H54 (cell line): ENCODE measurements around the gene HSD17B1.

Source experiments
- DNase-seq: peaks from one replicate; pipeline ENCODE4 v3.0.0; 2011; ENCODE audit warnings: low spot score, mixed read lengths; ENCODE audit not compliant: insufficient read length
- FAIRE-seq: peaks from 3 replicates; lab custom pipeline; 2011; peaks lifted over from hg19 to GRCh38; lab: Jason Lieb, UNC
- POLR2A ChIP-seq: IDR thresholded peaks from 2 replicates; pipeline ENCODE4 v1.6.1; 2011; ENCODE audit warnings: low read depth, mild to moderate bottlenecking, low read length

The HSD17B1 gene

DNA sequence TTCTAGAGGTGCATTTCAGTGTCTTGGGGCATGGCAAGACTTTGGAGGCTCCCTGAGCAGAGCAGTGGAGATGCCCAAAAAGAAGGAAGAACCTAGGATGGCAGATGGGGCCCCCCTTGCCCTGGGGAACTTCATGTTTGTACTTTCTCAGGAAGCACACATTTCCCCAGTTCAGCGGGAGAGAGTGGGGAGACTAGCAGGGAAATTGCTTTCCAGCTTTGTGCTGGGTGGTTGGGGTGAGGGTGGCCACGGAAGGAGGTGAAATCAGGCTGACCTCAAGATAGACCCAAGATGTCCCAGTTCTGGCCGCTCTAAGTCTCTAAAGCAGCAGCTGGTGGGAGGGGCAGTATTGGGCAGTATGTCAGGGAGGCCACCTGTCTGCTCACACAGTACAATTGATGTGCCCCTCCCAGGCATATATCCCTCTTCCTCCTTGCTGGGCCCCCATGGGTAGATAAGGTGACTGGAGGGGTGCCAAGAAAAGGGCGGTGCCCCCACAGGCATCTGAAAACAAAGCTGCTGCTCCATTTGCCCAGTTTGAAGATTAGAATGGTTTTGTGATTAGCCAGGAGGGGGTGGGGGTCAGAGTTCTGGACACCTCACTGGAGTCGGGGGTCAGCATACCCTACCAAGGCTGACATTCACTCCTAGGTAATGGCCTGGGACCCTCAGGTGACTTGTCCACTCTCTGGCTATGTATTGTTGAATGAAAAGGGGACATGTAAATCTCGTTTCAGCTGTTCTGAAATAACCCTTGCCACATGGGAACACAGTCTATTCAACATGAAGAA, 33.8 kb upstream of the HSD17B1 start:
- TF ChIP-seq POLR2A = no peak; the same call in 1 of the 2 replicates
- FAIRE-seq = no peak
- DNase-seq = no peak

DNA sequence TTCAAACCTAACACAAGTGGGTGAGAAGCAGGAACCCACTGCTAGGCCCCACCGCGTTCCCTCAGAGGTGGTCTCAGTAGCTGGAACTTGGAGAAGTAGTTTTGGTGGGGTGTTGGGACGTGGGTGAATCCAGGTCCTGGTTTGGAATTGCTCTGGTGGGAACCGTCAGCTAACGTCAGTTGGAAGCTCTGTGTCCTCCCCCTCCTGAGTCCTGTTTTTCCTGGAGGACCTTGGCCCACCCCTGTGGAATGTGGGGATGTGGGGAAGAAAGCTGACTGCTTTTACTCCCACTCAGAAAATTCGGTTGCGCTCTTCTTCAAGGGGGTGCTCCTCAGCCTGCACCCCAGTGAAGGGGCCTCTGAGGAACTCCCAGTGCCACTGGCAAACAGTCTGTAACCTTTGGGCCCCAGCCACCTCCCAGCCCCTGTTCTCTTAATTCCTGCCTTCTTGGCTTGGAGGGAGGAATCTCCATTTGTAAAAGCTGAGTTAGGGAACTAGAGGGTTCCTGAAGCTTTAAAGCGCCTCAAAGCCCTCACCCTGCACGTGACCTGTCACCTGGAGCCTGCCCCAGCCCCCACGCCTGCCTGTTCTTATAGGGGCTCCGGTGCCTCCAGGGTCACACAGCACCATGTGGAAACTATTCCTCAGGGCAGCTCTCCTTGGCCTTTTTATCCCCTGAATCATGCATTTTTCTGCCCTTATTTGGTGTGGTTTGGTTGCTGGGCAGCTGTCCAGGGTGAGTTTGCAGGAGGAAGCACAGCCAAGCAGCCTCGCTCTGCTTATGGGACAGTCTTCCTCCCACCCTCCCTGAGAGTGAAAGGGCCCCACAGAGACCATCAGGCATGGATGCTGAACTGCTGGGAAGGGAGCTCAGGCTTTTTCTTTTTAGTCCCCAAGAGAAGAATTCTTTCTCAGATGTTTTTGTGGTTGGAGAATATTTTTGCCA, 32.9 kb upstream of the HSD17B1 start:
- DNase-seq (peak; percentile 83), FAIRE-seq (peak; percentile 27)
- no peak for TF ChIP-seq POLR2A

DNA sequence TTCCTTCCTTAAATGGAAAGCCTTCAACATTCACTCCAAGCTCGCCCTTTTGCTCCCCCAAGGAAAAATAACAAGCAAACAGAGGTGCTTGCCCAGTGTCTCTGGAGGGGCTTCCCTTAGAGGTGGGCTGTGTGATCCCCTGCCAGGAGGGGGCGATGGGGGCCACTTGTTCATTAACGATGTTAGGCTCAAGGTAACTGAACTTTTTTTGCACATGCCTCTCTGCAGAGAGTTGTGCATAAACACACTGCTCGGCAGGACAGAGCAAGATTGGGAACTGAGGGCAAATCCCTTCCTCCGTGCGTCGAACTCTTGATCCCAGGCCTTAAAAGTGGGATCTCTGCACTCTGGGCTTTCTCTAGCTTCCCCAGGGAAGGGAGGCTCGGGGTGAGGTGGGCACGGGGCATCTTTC, 32.2 kb upstream of the HSD17B1 start:
- DNase-seq = no peak

DNA sequence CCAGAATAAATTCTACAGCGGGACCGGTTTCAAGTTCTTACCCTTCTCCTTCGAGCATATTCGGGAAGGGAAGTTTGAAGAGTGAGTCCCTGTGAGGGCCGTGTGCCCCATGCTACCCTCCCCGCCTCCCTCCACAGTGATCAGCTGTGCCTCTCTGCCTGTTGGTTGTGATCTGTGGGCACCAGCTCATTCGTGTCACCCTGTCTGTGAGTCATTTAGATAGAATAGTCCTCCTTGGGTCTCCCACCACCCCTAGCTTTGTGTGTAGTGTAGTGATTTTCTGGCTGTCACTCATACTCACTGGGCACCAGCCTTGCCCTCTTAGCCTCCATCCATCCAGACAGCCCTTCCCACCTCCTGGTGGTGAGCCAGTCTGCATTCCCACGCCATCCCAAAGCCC, 31.7 kb upstream of the HSD17B1 start:
- no peak for TF ChIP-seq POLR2A
- FAIRE-seq (no peak), DNase-seq (no peak)

More for the DNA sequence above, 32.2 kb upstream of the HSD17B1 start:
- TF ChIP-seq POLR2A = no peak
- FAIRE-seq = no peak

DNA sequence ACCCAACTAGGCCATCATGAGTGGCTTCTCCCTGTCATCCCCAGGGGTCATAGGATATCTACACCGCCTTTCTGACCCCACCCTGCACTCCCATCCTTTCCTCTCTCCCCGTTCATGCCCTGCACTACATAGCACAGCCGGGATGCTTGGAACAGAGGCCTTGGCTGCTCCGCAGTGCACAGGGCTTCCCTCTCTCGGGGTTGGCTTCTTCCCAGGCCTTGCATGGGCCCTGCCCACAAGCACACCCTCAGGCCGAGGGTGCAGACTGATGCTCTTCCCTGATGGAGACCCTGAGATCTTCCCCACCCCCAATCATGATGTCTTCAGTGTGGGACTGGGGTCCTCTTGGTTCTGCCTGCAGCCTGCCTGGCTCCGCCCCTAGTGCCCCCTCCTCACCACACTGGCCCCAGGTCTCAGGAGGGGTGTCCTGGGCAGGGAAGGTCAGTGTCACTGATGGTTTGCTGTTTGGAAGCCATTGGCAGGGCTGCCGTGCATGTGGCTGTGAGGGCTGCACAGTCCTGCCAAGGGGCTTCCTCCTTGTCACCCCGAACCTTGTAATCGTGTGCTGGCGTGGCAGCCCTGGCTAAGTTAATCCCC, 31.0 kb upstream of the HSD17B1 start:
- no peak for FAIRE-seq
- no peak for DNase-seq
- no peak for TF ChIP-seq POLR2A

DNA sequence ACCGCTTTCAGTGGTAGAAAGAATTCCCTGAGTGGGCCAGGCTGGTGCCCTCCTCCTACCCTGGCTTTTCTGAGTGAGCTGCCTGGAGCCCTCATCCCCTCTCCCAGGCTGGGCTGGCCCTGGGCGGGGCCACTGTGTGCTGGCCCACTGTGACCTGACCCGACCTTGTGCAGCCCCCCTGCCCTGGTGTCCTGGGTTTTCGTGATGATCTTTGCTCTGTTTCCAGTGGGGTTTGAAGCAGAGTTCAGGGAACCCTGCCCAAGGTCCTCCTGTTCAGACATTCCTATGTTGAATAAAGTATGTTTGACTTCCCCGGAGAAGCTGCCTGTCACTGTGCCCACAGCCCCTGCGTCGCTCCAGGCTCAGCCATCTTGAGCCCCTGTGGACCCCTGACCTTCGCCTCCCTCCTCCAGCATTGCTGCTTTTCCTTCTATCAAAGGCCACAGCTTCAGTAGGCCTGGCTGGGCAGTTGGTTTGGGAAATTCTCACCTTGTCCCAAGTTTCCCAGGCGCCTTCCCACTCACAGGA, 30.4 kb upstream of the HSD17B1 start:
- FAIRE-seq (no peak), DNase-seq (no peak)
- no peak for TF ChIP-seq POLR2A

DNA sequence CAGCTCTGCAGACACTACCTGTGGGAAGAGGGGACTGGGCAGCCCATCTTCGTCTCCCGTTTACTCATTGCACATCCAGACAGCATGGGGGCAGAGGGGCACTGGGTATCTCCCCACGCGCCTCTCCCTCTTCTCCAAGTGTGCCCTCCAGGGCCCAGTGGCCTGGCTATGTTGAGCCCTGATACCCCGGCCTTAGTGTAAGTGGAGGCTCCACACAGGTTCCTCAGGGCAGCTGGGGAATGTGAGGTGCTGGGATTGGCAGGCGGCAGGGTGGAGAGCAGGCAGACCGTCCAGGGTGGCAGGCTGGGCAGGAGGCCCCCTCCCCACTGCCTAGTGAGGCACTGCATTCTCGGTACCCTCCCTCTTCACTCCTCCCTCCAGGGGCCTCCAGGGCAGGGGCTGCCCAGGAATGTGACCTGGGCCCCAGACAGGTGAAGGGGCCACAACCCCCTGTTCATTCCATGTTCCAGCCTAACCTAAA, 29.9 kb upstream of the HSD17B1 start:
- FAIRE-seq (no peak), DNase-seq (no peak)
- no peak for TF ChIP-seq POLR2A

DNA sequence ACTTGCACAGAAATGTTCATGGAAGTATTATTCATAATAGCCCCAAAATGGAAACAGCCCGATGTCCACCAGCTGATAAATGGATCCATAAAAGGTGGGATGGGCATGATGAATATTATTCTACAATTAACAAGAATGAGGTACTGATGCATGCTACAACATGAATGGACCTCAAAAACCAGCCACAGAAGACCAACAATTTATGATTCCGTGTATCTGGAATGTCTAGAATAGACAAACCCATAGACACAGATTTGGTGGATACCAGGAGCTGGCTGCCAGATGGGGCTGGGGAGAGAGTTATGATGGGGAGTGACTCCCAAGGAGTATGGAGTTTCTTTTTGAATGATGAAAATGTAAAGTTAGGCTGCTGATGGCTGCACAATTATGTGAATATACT, 27.5 kb upstream of the HSD17B1 start:
- TF ChIP-seq POLR2A = no peak
- no peak for DNase-seq
- FAIRE-seq = no peak

DNA sequence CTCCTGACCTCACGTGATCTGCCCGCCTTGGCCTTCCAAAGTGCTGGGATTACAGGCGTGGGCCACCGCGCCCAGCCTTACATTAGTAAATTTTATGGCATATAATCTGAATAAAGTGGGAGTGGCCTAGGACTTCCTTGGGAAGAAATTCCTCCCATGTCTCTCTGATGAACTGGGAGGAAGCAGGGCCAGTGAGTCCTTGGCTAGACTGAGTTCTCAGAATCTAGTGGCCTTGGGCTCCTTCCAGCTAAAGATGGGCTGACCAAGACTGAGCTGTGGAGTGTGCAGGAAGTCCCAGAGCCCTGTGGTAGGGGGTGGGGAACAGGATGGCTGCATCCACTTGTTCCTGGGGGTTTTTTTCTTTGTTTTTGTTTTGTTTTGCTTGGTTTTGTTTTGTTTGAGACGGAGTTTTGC, 26.7 kb upstream of the HSD17B1 start:
- TF ChIP-seq POLR2A = no peak
- DNase-seq = no peak
- FAIRE-seq = no peak

DNA sequence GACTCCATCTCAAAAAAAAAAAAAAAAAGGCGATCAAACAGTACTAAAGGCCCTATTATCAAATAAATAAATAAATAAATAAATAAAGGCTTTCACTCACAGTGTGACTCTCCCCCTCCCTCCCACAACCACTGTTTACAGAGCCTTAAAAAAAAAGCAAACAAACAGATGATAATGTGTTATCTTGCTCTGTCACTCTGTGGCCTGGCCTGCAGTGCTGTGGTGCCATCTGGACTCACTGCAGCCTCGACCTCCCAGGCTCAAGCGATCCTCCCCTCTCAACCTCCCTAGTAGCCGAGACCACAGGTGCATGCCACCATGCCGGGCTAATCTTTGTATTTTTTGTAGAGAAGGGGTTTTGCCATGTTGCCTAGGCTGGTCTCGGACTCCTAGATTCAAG, 24.8 kb upstream of the HSD17B1 start:
- no peak for TF ChIP-seq POLR2A
- DNase-seq (no peak), FAIRE-seq (no peak)

DNA sequence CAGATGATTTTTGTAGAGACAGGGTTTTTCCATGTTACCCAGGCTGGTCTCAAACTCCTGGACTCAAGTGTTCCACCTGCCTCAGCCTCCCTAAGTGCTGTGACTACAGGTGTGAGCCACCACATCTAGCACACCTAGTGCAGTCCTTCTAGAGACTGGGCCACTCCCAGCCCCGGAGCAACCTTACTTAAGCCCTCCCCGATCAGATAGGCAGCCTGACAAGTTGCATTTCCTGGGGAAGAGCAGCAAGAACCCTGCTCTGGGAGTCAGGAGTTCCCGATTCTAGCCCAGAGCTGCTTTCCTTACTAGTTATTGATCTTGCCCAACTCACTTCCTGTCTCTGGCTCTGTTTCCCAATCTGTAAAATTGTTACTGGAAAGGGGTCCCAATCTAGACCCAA, 23.7 kb upstream of the HSD17B1 start:
- FAIRE-seq (no peak), DNase-seq (no peak)
- TF ChIP-seq POLR2A = no peak

DNA sequence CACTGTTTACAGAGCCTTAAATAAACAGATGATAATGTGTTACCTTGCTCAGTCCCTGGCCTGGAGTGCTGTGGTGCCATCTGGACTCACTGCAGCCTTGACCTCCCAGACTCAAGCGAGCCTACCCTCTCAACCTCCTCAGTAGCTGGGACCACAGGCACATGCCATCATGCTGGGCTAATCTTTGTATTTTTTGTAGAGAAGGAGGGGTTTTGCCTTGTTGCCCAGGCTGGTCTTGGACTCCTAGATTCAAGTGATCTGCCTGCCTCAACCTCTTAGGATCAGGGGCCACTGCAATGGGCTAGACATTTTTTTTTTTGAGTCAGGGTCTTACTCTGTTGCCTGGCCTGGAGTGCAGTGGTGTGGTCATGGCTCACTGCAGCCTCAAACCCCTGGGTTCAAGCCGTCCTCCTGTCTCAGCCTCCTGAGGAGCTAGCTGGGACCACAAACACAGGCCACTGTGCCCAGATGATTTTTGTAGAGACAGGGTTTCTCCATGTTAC, 21.7 kb upstream of the HSD17B1 start:
- no peak for FAIRE-seq
- no peak for DNase-seq
- no peak for TF ChIP-seq POLR2A
